PC-9 (cell line): Measurements from ENCODE around the gene METTL5. TPM values are rescaled to one million over a fixed set of nuclear protein-coding genes. Genes with fewer than 3 reads are reported as not detected.
"Not testable (repeated sequence)": the region's sequence is repeated elsewhere in the genome, so short reads cannot be mapped to it uniquely, and the experiment has no call there.

Experiments used
- BruUV-seq: library from RNA; stranded (reverse); fragments of 400-500 nt; replicated peaks from 2 replicates; lab custom pipeline; 2021; lab: Mats Ljungman, UMichigan
- CTCF ChIA-PET: fragments of 300-600 bp; sonication (Branson Sonifier 250); formaldehyde crosslinking; loops from one replicate; lab custom pipeline; 2022; ENCODE audit warnings: antibody characterized with exemption; lab: Charles Lee
- POLR2A ChIA-PET: fragments of 300-600 bp; sonication (Branson Sonifier 250); formaldehyde crosslinking; loops from one replicate; lab custom pipeline; 2022; ENCODE audit warnings: antibody characterized with exemption; ENCODE audit not compliant: unreplicated experiment; lab: Charles Lee
- DNase-seq, 2 experiments: peaks; one replicate each; pipeline versions ENCODE4 v3.0.0 to v3.0.0-alpha.2; 2015 to 2022; ENCODE audit warnings: mixed read lengths in 1 of 2
- H2AFZ ChIP-seq: fragments of 200-600 bp; sonication (generic); 2 replicates; pipeline ENCODE4 v1.8.1; 2017; ENCODE audit warnings: antibody characterized with exemption
- H3F3A ChIP-seq: fragments of 200-600 bp; sonication (generic); 2 replicates; pipeline ENCODE4 v1.8.1; 2017; ENCODE audit warnings: antibody characterized with exemption, mild to moderate bottlenecking, low read depth; ENCODE audit not compliant: insufficient read depth
- H3K27ac ChIP-seq: fragments of 200-600 bp; sonication (generic); 2 replicates; pipeline ENCODE4 v1.6.1; 2016; ENCODE audit warnings: mixed run types
- H3K27me3 ChIP-seq: fragments of 200-600 bp; sonication (generic); 2 replicates; pipeline ENCODE4 v1.6.1; 2016; ENCODE audit warnings: low read depth, mixed run types; ENCODE audit not compliant: insufficient read depth
- H3K36me3 ChIP-seq: fragments of 200-600 bp; sonication (generic); 2 replicates; pipeline ENCODE4 v1.6.1; 2016; ENCODE audit warnings: low read depth, mixed run types
- H3K4me1 ChIP-seq: fragments of 200-600 bp; sonication (generic); replicated peaks from 2 replicates; pipeline ENCODE4 v1.6.1; 2016; ENCODE audit warnings: mixed run types; ENCODE audit not compliant: insufficient read depth
- H3K4me2 ChIP-seq: fragments of 200-600 bp; sonication (generic); 2 replicates; pipeline ENCODE4 v1.6.1; 2017; ENCODE audit warnings: mixed run types
- H3K4me3 ChIP-seq: fragments of 200-600 bp; sonication (generic); 2 replicates; pipeline ENCODE4 v1.6.1; 2016; ENCODE audit warnings: mixed run types
- H3K79me2 ChIP-seq: fragments of 200-600 bp; sonication (generic); 2 replicates; pipeline ENCODE4 v1.6.1; 2017; ENCODE audit warnings: low read depth, mixed run types
- H3K9me2 ChIP-seq: fragments of 200-600 bp; sonication (generic); 2 replicates; pipeline ENCODE4 v1.8.1; 2017; ENCODE audit warnings: mild to moderate bottlenecking; ENCODE audit not compliant: insufficient read depth
- H3K9me3 ChIP-seq: fragments of 200-600 bp; sonication (generic); 2 replicates; pipeline ENCODE4 v1.8.1; 2016; ENCODE audit warnings: low read depth; ENCODE audit not compliant: insufficient read depth
- H4K20me1 ChIP-seq: fragments of 200-600 bp; sonication (generic); 2 replicates; pipeline ENCODE4 v1.8.1; 2017; ENCODE audit not compliant: insufficient read depth
- CTCF ChIP-seq: fragments of 200-600 bp; sonication (generic); conservative IDR thresholded peaks from 2 replicates; pipeline ENCODE4 v1.6.1; 2017; ENCODE audit warnings: mixed run types, antibody characterized with exemption, mild to moderate bottlenecking, moderate library complexity
- EZH2 ChIP-seq: fragments of 200-600 bp; sonication (generic); IDR thresholded peaks from 2 replicates; pipeline ENCODE4 v1.8.0; 2017; ENCODE audit warnings: antibody characterized with exemption, low read depth
- intact Hi-C: fragments of 100-400 bp; cut with micrococcal nuclease; formaldehyde crosslinking; loops from one replicate; pipeline ENCODE4 v1.10.0; 2022; ENCODE audit not compliant: unreplicated experiment
- total RNA-seq: library from RNA; stranded (reverse); gene quantifications from 2 replicates; pipeline ENCODE4 v1.2.3, GENCODE V29; 2021

Gene METTL5
- total RNA-seq, 1 experiment from 2014 or later, result 51.1 TPM

- H3K4me2 ChIP-seq, result no peak overlapping the region
- H3K27me3 ChIP-seq, result no peaks in the 10 kb centered on the region
- BruUV-seq, result no TSS peak
- no peak for DNase-seq
- POLR2A ChIA-PET, result no interaction called here
- H3F3A ChIP-seq, result no peaks in the 10 kb centered on the region
- no peaks in the 10 kb centered on the region for H4K20me1 ChIP-seq
- CTCF ChIA-PET, result no interaction called here
- H3K9me3 ChIP-seq, result no peaks in the 10 kb centered on the region
- no peaks in the 10 kb centered on the region for H3K79me2 ChIP-seq
- intact Hi-C loops, result no loop called here
- no peaks in the 10 kb centered on the region for H3K36me3 ChIP-seq
- no peaks in the 10 kb centered on the region for H3K4me1 ChIP-seq
- no peak overlapping the region for H3K27ac ChIP-seq
- no peak overlapping the region for H2AFZ ChIP-seq
- H3K4me3 ChIP-seq, result no peak overlapping the region
- H3K9me2 ChIP-seq, result no peaks in the 10 kb centered on the region
- TF ChIP-seq EZH2, result no peak
- TF ChIP-seq CTCF, result no peak
Observed at GRCh38 chr2:169853041-169853668, 28.4 kb upstream of the METTL5 start.

- TF ChIP-seq CTCF (no peak), EZH2 (no peak)
- no peak overlapping the region for H3K4me3 ChIP-seq
- H4K20me1 ChIP-seq, result no peaks in the 10 kb centered on the region
- no TSS peak for BruUV-seq
- no peak for DNase-seq
- H3K27ac ChIP-seq, result no peak overlapping the region
- H3F3A ChIP-seq, result no peaks in the 10 kb centered on the region
- no peaks in the 10 kb centered on the region for H3K9me2 ChIP-seq
- no peaks in the 10 kb centered on the region for H3K4me1 ChIP-seq
- H3K79me2 ChIP-seq, result peaks cover 12% of the 10 kb centered on the region; the same call in 1 of the 2 replicates
- H3K36me3 ChIP-seq, result no peaks in the 10 kb centered on the region
- H3K27me3 ChIP-seq, result no peaks in the 10 kb centered on the region
- ChIA-PET POLR2A (no interaction called here), CTCF (no interaction called here)
- no peak overlapping the region for H2AFZ ChIP-seq
- no peaks in the 10 kb centered on the region for H3K9me3 ChIP-seq
- no peak overlapping the region for H3K4me2 ChIP-seq
- intact Hi-C loops, result no loop called here
Observed at GRCh38 chr2:169849710-169850109, 25.0 kb upstream of the METTL5 start.

- H3K36me3 ChIP-seq, H3K9me2 ChIP-seq, H3K27me3 ChIP-seq, POLR2A ChIA-PET, H2AFZ ChIP-seq, H3K9me3 ChIP-seq, H3K4me1 ChIP-seq, intact Hi-C loops, H3K4me3 ChIP-seq, H3K27ac ChIP-seq, BruUV-seq, H3F3A ChIP-seq, H4K20me1 ChIP-seq, DNase-seq, CTCF ChIA-PET, H3K4me2 ChIP-seq: not testable (repeated sequence)
- H3K79me2 ChIP-seq, result peaks cover 12% of the 10 kb centered on the region; the same call in 1 of the 2 replicates
Observed at GRCh38 chr2:169848959-169849693, 24.4 kb upstream of the METTL5 start.
